Measurements from ENCODE around the gene CLHC1.
A peak's percentile ranks its signal among the peaks of the same experiment; 100 is the strongest.
"Not testable (repeated sequence)": the region's sequence is repeated elsewhere in the genome, so short reads cannot be mapped to it uniquely, and the experiment has no call there.

CLHC1 gene

DNA sequence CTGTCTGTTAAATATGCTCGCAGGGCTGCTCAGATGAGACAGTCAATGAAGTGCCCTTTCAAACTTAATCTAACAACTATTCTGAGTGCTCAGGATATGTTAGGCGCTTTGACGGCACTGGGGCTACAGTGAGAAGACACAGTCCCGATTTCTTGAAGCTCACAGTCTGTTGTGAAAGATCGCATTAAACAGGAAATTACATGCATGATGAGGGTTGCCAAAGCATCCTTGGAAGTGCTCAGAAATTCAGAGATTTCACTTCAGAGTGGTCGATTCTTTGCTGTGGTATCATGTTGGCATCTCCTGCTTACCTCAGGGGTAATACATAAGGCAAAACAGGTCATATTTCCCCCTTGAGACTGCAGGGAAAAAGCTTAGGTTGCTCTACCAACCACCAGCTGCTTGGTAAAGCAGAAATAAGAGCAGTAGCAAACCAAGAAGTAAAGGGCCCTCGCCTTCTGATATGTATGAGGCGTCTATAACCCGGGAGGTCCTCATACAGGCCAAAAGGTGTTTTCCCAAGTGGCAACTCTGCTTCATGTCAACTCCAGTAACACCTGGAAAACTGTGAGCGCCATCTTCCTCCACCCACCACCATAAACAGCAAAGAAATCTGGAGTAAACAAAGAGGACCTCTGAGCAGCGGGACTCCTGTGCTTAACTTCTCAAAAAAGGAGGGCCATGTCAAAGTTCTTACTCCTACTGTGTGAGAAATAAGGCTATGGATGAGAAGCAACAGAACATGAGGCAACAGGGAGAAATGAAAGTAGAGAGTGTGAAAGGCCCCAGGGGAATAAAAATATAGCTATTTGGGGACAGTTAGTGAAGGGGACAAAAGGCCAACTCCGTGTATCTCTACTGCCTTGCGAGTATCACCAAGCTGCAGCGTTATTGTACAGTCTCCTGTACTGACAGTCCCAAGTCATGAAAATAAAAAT, 79.3 kb downstream of the CLHC1 start:
- DNase-seq (ENCODE audit: low read depth), result no peak

DNA sequence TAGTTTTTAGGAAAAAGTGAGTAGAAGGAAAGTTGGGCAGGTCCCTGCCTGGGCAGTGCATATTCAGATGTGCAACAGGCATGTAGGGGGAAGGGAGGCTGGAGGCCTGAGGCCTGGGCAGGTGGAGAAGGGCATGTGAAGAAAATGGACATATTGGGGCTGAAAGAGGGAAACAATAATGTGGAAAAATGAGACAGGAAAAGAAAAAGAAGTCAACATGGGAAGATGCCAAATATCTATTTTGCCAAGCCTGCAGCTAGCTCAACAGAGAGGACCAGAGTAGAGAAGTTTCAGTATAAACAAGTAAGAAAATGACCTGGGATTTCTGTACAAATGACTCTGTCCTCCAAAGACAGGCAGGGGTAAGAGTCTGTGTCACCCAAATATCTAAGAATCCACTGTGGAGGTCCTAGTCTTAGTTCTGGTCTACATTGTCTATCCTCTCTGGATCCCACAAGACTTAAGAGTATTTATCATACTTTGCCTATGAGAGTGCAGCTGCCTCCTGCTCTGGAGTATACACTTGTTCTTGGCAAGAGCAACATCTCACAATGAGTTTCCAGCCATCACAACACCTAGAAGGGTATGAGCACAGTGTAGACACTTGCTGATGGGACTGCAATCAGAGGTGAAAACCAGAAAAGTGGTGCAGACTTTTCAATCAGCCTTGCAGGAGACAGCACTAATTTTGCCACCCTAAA, 80.2 kb downstream of the CLHC1 start:
- no peak for DNase-seq (ENCODE audit: low read depth)

DNA sequence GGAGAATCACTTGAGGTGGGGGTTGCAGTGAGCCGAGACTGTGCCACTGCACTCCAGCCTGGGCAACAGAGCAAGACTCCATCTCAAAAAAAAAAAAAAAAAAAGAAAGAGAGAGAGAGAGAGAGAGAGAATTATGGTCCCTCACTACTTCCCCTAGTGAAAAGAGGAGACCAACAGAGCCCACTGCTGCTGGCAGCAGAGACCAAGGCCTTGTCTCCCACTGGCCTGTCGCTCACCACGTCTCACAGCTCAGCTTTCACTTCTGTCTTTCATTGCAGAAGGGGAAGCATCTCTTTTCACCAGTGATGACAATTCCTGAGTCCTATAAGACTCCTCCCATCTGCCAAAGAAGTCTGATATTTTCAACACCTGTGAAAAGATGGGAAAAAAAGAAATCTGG, 81.3 kb downstream of the CLHC1 start:
- no peak for DNase-seq (ENCODE audit: low read depth)

DNA sequence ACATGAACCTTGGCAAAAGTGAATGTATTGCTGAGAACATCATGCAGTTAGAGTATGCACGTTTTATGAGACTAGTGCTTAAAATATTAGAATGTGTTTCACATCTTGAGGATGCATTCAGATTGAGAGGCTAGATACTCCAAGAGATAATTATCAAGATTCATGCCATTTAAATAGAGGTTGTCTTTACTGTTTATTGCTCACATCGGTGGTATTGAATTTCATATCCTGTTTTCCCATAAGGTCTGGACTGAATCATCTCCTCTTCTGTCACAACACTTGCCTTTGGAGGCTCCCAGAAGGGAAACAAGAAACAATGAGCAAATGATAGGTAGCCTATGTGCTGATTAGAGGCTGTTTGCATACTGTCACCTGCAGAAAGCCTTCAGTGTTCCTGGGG, 83.8 kb downstream of the CLHC1 start:
- DNase-seq (ENCODE audit: low read depth), result peak; percentile 90

DNA sequence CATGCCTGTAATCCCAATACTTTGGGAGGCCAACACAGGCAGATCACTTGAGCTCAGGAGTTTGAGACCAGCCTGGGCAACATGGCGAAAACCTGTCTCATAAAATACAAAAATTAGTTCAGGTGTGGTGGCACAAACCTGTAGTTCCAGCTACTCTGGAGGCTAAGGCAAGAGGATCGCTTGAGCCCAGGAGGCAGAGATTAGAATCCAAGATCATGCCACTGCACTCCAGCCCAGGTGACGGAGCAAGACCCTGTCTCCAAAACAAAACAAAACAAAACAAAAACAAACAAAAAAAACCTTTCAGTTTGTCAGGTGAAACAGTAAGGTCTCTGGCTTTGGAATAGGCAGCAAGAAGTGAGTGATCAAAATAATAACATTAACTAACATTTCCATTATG, 84.6 kb downstream of the CLHC1 start:
- DNase-seq (ENCODE audit: low read depth), result no peak

DNA sequence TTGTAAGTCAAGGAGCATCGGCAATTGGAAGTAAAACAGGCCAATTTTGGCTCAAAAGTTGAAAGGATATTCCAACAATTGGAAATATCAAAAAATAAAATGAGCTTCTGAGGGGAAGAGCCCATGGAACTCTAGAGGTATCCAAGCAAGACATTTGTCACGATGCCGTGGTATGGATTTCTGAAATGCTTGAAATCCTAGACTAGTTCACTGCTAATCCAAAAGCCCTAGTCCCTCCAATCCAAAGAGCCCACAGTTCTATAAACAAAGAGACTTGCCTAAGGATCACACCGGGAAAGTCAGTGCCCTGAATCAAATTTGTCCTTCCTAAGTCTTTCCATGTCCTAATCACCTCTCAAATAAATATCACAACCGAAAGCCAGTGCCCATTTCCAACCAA, 85.1 kb downstream of the CLHC1 start:
- no peak for DNase-seq (ENCODE audit: low read depth)

DNA sequence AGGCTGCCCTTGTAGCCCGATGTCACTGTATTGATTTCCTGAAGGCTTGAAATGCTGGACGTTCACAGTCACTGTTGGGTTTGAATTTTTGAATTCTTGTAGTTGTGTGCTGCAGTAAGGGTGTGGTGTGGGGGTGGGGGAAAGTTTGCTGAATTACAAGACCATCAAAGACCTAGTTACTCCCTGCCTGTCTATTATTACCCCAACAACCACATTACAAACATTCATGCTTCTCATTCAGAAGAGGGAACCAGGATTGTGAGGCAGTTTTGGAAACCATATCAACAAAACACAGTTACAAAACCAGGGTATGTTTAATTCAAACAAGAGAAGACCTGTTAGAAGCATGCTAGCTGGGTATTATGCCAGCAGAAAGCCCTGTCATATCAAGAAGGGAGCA, 85.8 kb downstream of the CLHC1 start:
- no peak for DNase-seq (ENCODE audit: low read depth)

DNA sequence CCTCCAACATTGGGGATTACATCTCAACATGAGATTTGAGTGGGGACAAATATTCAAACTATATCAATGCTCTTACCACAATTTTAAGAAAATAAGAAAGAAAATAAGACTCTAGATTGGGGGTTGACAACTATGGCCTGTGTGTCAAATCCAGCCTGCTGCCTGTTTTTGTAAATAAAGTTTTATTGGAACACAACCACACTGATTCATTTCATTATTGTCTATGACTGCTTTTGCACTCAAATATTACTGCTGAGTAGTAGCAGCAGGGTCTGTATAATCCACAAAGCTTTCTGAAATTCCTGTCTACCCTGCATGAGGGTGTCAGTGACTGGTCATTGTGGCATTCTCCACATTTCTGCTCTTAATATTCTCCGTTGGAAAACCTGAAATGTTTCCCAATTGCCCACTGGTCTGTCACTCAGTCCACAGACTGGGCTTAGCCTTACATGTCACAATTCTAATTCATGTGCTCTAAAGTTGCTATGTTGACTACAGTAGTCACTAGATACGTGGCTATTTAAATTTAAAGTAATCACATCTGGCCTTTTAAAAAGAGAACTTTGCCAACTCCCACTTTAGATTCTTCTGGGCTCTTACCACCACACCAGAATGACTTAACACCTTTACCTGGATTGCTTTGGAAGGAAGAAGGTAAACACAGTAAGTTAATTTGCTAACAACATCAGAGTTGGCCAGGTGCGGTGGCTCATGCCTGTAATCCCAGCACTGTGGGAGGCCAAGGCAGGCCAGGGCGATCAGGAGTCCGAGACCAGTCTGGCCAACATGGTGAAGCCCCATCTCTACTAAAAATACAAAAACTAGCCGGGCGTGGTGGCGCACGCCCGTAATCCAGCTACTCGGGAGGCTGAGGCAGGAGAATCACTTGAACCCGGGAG, 86.9 kb downstream of the CLHC1 start:
- DNase-seq (ENCODE audit: low read depth), result peak; percentile 27

DNA sequence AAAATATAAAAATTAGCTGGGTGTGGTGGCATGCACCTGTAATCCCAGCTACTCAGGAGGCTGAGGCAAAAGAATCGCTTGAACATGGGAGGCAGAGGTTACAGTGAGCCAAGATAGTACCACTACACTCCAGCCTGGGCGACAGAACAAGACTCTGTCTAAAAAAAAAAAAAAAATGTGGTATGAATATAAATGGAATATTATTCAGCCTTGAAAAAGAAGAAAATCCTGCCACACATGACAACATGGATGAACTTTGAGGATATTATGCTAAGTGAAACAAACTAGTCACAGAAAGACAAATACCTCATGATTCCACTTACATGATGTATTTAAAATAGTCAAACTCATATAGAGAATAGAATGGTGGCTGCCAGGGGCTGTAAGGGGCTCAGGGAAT, 88.4 kb downstream of the CLHC1 start:
- not testable (repeated sequence) for DNase-seq (ENCODE audit: low read depth)

DNA sequence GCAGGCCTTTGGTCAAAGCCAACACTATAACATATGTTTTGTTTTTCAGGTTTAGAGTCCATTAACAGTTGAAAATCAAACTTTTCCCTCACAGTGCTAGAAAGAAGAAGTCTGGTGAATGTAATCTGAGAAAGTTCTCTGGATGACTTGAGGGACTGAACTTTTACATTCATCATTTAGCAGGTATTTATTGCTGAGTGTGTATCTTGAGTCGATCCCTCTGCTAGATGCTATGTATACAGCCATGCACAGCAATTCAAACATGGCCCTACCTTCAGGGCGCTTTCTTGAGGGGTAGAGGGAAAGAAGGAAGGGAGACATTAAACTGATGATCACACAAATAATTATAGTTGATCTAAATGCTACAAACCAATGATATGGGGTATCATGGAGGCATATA, 89.6 kb downstream of the CLHC1 start:
- DNase-seq (ENCODE audit: low read depth), result no peak

DNA sequence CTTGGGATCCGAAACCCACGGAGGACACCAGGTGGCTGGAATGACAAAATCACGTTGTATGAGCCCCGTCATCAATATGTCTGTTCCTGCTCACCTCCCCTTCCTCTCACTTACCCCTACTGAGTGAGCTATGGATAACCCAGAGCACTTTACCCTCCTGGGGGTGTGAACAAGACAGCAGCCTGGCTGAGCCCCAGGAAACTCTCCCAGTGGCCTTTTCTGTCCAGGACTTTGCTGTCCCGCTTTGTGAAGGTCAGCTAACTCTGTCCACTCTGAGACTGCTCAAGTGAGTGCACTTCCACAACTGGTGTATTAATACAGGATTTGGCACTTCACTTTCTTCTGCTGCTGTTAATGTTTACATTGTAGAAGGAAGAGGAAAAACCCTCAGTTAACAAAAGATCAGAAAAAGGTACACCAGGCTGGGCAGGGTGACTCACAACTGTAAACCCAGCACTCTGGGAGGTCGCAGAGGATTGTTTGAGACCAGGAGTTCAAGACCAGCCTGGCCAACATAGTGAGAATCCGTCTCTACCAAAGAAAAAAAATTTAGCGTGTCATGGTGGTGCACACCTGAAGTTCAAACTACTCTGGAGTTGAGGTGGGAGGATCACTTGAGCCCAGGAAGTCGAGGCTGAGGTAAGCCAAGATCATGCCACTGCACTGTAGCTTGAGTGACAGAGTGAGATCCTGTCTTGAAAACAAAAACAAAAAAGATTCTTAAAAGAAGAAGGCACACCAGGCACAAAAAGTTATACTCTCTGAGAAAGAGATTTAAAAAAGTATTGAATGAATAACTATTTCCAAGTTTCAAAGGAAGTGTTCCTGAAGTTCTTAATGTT, 90.3 kb downstream of the CLHC1 start:
- no peak for DNase-seq (ENCODE audit: low read depth)

DNA sequence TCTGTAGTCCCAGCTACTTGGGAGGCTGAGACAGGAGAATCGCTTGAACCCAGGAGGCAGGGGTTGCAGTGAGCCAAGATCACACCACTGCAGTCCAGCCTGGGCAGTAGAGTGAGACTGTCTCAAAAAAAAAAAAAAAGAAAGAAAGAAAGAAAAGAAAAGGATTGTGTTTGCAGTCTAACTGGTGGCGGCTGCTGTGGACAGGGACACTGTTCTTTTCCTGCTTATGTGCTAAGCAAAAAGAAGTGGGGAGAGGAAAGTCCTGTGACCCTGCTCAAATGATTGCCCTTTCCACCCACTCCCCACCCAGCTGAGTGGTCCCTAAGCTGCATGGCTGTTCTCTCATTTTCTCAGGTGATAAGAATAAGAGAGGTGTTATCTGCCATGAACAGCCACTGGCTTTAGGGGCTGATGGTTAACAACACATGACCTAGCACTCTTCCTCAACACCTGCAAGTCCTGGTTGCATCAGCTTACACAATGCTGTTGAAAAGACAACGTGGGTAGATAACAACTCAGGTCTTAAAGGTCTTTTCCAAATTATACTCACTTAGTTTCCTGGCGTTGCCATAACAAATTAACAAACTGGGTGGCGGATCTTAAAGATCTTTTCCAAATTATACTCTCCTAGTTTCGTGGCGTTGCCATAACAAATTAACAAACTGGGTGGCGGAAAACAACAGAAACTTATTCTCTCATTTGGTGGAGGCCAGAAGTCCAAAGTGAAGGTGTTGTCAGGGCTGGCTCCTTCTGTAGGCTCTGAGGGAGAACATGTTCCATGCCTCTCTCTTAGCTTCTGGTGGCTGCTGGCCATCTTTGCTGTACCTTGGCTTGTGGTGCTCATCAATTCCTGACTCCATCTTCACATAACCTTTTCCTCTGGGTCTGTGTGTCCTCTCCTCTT, 91.5 kb downstream of the CLHC1 start:
- no peak for DNase-seq (ENCODE audit: low read depth)

DNA sequence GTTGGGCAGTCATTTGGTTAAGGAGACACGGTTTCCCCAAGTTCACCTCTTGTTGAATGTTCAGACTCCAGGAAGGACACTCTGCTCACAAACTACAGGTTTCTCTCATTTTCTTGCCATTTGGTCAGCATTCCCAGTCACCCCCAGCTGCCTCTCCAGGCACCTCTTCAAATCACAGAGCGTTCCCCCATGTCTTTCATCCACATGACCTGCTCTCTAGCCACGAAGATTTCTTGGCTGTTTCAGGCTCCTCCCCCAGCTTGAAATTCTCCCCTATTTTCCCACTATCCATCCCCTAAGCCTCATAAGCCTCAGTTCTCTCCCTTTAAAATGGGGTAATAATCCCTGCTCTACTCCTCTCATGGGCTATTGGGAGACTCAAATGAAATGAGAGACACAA, 92.8 kb downstream of the CLHC1 start:
- DNase-seq (ENCODE audit: low read depth), result no peak

DNA sequence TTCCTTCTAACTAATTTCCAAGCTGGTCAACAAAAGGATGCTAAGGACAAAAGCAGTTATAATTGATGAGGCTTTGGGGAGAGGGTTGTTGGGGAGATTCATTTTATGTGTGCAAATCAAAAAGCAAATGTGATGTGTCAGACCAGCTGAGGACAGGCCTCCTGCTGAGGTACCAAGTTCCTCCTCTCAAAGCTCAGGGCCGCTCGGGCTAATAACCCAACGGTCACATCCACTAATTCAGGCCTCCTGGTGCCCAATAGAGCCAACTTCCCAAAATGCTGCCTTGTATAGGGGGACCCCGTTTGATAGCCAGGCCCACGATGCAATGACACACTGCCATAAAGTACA, 93.2 kb downstream of the CLHC1 start:
- DNase-seq (ENCODE audit: low read depth), result no peak

DNA sequence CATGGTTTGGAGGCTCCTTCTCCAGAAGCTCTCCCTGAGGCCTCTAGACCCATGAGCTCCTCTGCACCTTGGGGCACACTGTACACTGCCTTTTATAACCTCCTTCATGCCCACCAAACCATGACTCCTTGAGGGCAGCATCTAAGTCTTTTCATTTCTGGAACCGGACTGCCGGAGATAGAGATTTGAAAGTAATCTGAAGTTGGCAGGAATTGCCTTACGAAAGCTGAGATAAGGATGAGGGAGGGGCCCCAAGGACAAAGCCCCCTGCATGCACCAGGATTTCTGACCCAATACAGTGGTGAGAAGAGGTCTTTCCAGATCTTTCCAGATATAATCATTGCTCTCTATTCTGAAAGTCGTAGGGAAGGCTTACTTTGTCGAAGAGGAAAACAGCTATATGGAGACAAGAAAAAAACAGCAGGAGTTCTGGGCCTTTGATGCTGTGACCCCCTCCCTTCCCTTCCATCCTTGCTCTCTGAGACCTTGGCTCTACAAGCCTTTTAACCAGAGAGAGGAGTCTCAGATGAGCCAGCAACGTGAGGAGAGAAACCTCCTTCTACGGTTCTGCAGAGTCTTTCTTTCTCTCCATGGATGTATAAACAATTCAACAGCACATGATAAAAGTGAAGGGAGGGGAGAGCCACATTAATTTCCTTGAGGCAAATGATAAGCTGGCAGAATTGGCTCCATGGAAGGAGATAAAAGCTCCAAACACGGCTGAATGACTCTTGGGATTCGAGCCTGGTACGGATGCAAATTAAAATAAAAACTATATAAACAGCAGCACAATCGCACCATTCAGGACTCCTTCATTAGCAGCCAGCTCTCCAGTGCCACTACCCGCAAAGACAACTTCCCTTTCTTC, 93.8 kb downstream of the CLHC1 start:
- no peak for DNase-seq (ENCODE audit: low read depth)

DNA sequence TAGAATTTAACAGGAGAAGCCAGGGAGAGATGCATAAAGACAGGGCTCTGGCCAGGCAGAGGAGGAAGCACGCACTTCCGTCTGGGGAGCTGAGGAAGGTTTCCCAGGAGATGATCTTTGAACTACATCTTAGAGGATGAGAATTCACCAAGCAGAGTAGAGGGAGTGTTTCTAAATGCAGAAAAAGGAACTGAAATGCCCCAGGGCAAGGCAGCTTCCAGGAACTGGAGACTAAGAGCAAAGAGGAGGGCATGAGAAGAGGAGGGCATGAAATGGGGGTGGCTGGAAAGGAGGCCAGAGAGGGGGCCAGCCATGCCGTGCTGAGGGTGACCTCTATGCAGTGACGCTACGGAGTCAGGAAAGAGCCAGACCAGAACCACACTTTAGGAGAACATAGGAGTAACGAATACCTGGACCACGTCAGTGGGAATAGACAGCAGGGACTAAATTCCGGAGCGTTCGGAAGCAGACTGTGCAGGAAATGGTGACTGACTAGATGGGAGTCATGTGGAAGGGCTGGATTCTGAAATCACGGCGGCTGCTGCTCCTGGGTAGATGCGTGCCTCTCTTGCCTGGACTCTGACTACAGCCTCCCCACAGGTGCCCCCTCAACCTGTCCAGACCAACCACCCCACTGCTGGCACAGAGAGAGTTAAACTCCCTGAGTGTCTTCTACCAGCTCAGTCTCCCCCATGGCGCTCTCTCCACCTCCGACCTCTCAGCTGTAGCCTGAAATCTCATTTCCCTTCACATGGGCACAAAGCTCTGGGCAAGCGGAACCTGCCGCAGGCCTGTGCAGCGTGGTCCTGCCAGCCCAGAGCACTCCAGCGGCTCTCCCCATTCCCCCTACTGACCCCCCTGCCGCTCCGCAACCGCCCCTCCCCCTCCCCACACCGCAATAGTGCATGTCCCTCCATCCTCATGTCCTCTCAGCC, 94.8 kb downstream of the CLHC1 start:
- DNase-seq (ENCODE audit: low read depth), result no peak

DNA sequence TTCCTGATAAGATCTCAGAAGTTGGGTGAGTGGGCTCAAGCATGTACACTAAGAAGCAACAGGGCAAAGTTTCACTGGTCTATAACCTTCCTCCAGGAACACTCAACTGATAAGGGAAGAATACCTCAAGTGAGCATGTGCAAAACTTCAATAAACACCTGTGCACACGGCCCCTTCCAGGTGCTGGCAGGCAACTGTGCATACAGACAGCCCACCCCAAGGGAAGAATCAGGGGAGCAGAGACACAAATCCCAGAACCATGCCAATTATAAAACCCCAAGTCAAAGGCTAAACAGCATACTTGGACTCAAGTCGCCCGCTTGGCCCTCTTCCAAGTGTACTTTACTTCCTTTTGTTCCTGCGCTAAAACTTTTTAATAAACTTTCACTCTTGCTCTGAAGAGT, 96.0 kb downstream of the CLHC1 start:
- no peak for DNase-seq (ENCODE audit: low read depth)

DNA sequence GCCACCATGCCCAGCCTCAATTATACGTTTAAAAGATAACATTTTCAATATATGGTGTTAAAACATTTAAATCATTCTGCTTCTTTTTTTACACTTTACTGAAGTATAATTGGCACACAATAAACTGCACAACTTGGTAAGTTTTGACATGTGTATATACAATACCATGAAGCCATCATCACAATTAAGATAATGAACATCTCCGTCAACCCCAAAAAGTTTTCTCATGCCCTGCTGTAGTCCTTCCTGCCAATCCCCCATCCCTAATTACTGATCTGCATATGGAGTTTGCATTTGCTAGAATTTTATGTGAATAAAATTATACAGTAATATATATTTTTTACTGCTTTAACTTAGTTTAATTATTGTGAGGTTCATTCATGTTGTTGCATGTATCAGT, 96.6 kb downstream of the CLHC1 start:
- no peak for DNase-seq (ENCODE audit: low read depth)
